Adrenal gland (tissue), 5 donors: ENCODE measurements around the gene PZP.

Experiments used
- POLR2A ChIP-seq, 2 donors: fragments of 450-650 bp; IDR thresholded peaks; one replicate each; pipeline ENCODE4 v1.6.1; 2017; ENCODE audit warnings: antibody characterized with exemption in 2 of 2, mild to moderate bottlenecking in 2 of 2, moderate library complexity in 1 of 2
- TF ChIP-seq, protein P1 (sequence below), 6 experiments: fragments of 450-650 bp in 4 of 6; fragments of 200-600 bp in 2 of 6; sonication (generic) in 1 of 6; IDR thresholded peaks; 1 replicate in 5 of 6; 2 replicates in 1 of 6; pipeline versions ENCODE4 v1.5.1 to v1.8.0; 2016 to 2021; ENCODE audit warnings: antibody characterized with exemption in 6 of 6, mild to moderate bottlenecking in 2 of 6, moderate library complexity in 1 of 6
- donor health status: DM: no; HTN: no; CAD: no.

DNA sequence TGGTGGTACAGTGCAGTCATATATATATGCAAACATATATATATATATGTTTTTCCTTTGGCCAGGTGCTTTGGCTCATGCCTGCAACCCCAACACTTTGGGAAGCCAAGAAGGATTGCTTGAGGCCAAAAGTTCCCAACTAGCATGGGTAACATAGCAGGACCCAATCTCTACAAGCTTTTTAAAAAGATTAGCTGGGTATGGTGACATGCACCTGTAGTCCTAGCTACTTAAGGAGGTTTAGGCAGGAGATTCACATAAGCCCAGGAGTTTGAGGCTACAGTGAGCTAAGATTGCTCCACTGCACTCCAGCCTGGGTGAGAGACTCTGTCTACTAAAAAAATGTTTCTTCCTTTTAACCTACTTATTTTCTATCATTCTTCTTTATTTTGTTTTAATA is 10.2 kb downstream of the PZP start:
- TF ChIP-seq, protein P1, sequence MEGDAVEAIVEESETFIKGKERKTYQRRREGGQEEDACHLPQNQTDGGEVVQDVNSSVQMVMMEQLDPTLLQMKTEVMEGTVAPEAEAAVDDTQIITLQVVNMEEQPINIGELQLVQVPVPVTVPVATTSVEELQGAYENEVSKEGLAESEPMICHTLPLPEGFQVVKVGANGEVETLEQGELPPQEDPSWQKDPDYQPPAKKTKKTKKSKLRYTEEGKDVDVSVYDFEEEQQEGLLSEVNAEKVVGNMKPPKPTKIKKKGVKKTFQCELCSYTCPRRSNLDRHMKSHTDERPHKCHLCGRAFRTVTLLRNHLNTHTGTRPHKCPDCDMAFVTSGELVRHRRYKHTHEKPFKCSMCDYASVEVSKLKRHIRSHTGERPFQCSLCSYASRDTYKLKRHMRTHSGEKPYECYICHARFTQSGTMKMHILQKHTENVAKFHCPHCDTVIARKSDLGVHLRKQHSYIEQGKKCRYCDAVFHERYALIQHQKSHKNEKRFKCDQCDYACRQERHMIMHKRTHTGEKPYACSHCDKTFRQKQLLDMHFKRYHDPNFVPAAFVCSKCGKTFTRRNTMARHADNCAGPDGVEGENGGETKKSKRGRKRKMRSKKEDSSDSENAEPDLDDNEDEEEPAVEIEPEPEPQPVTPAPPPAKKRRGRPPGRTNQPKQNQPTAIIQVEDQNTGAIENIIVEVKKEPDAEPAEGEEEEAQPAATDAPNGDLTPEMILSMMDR (IDR thresholded peaks at IDR 0.05) = no peak
- no peak for TF ChIP-seq POLR2A (IDR thresholded peaks at IDR 0.05)
